IPS-18c (cell line): ENCODE results near the gene LRCH2.
"Not testable (repeated sequence)": the region's sequence is repeated elsewhere in the genome, so short reads cannot be mapped to it uniquely, and the experiment has no call there.

Experiments used
- H3K4me3 ChIP-seq: 2 replicates; pipeline ENCODE4 v1.7.0; 2013; ENCODE audit warnings: low read depth, mild to moderate bottlenecking, low read length, moderate library complexity; ENCODE audit not compliant: insufficient read depth
- H3K9me3 ChIP-seq: one replicate; pipeline ENCODE4 v1.6.1; 2013; ENCODE audit warnings: mild to moderate bottlenecking, low read length, moderate library complexity; ENCODE audit not compliant: control insufficient read depth, insufficient read depth

Gene LRCH2

DNA sequence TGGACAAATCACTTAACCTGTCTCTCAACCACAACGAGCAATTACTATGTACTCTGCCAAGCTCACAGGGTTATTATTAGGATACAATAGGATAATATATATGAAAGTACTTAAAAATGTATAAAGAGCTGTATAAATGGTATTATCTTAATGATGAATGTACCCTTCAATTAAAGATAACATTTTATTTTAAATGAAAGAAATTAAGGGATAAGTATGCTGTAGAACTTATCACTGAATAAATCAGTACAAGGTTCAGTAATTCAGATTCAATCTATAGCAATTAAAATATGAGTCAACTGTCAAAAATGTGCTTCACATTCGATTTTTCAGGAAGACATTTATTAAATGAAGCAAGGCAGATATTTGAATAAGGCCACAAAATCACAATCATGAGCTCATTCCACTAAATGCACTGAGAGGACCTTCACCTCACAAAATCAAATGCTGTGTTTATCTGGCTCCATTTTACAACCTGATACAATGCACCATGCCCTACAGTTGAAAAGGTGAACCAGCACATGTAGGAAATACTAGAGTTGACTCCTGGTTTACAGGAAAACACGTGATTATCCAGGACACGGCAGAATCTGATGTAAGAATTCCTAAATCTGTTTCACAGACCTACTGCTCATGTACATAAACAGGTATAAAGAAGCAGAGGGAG, 4.4 kb downstream of the LRCH2 start:
- Histone ChIP-seq H3K4me3 (no peak overlapping the region), H3K9me3 (no peaks in the 10 kb centered on the region)

DNA sequence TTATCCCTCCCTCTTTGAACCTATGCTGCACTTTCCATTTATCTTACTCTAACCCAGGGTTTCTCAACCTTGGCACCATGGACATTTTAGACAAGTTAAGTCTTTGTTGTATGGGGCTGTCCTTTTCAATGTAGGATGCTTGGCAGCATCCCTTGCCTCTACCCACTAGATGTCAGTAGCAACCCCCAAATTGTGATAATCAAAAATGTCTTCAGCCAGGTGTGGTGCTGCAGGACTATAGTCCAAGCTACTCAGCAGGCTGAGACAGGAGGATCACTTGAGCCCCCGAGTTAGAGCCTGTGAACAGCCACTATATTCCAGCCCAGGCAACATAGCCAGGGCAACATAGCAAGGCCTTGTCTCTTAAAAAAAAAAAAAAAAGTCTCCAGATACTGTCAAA, 7.0 kb downstream of the LRCH2 start:
- Histone ChIP-seq H3K4me3 (no peak overlapping the region), H3K9me3 (no peaks in the 10 kb centered on the region)

DNA sequence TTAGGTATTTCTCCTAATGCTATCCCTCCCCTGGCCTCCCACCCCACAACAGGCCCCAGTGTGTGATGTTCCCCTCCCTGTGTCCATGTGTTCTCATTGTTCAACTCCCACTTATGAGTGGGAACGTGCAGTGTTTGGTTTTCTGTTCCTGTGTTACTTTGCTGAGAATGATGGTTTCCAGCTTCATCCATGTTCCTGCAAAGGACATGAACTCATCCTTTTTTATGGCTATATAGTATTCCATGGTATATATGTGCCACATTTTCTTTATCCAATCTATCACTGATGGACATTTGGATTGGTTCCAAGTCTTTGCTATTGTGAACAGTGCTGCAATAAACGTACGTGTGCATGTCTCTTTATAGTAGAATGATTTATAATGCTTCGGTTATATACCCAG, 16.6 kb downstream of the LRCH2 start:
- H3K4me3 ChIP-seq, H3K9me3 ChIP-seq: not testable (repeated sequence)

DNA sequence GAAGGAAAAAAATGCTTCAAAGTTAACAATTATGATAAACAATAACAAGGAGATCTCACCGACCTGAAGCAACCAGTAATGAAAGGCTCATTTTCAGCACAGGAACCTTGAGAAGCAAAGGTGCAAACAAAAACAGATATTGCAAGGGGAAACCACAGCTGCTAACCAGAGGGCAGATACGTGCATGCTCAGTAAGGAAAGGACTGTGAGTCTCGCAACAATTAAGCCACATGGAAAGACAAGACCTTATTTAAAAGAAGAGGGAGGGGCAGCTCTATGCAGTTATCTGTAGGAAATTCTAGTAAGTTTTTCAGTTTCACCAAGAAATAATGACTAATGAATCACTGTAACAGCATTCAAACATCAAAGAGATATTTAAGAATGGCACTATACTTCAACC, 19.3 kb downstream of the LRCH2 start:
- Histone ChIP-seq H3K4me3 (no peak overlapping the region), H3K9me3 (peaks cover 3% of the 10 kb centered on the region)

DNA sequence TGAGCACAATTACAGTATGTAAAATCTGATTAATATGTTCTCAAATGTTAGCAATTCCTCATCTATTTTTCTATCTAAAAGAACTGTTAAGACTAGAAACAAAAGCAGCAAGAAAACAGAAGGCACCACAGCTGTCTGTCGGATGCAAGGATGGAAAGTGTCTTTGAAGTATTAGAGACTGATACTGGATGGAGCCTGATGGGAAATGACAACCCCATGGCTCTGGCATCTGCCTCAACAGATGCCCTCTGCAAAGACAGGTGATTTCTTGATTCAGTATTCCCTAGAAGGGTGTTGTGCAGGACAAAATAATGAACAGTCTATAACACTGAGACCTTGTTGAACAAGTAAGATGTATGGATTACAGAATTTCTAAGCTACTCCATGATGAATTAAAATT, 19.7 kb downstream of the LRCH2 start:
- Histone ChIP-seq H3K4me3 (no peak overlapping the region), H3K9me3 (peaks cover 6% of the 10 kb centered on the region)

DNA sequence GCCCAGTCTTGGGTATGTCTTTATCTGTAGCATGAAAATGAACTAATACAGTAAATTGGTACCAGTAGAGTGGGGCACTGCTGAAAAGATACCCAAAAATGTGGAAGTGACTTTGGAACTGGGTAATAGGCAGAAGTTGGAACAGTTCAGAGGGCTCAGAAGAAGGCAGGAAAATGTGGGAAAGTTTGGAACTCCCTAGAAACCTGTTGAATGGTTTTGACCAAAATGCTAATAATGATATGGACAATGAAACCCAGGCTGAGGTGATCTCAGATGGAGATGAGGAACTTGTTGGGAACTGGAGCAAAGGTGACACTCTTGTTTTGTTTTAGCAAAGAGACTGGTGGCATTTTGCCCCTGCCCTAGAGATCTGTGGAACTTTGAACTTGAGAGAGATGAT, 24.3 kb downstream of the LRCH2 start:
- H3K9me3 ChIP-seq, H3K4me3 ChIP-seq: not testable (repeated sequence)

DNA sequence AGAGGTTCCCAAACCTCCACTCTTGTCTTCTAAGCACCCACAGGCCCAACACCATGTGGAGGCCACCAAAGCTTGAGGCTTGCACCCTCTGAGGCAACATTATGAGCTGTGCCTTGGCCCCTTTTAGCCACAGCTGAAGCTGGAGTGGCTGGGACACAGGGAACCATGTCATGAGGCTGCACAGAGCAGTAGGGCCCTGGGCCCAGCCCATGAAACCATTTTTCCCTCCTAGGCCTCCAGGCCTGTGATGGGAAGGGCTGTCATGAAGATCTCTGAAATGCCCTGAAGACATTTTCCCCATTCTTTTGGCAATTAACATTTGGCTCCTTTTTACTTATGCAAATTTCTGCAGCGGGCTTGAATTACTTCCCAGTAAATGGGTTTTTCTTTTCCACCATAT, 29.9 kb downstream of the LRCH2 start:
- peaks cover 9% of the 10 kb centered on the region for H3K9me3 ChIP-seq
- no peak overlapping the region for H3K4me3 ChIP-seq

DNA sequence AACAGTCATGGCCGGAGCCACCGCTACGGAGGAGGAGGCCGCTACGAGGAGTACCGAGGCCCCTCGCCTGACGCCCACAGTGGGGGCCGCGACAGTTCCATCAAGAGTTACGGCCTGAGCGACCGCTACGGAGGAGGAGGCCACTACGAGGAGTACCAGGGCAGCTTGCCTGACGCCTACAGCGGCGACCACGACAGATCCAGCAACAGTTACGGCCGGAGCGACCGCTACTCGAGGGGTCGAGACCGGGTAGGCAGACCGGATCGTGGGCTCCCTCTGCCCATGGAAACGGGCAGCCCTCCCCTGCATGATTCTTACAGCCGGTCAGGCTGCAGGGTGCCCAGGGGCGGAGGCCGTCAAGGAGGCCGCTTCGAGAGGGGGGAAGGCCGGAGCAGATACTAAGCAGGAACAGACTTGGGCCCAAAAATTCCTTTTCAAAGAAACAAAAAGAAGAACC, 41.6 kb downstream of the LRCH2 start:
- Histone ChIP-seq H3K4me3 (no peak overlapping the region), H3K9me3 (peaks cover 9% of the 10 kb centered on the region)

DNA sequence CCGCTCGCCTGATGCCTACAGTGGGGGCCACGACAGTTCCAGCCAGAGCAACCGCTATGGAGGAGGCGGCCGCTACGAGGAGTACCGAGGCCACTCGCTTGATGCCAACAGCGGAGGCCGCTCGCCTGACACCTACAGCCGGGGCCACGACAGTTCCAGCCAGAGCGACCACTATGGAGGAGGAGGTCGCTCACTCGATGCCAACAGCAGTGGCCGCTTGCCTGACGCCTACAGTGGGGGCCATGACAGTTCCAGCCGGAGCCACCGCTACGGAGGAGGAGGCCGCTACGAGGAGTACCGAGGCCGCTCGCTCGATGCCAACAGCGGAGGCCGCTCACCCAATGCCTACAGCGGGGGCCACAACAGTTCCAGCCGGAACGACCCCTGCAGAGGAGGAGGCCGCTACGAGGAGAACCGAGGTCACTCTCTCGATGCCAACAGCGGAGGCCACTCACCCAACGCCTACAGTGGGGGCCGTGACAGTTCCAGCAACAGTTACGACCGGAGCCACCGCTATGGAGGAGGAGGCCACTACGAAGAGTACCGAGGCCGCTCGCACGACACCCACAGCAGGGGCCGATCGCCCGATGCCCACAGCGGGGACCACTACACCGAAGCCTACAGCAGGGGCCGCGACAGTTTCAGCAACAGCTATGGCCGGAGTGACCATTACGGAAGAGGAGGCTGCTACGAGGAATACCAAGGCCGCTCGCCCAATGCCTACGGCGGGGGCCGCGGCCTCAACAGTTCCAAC, 42.2 kb downstream of the LRCH2 start:
- Histone ChIP-seq H3K9me3 (peaks cover 9% of the 10 kb centered on the region), H3K4me3 (no peak overlapping the region)

DNA sequence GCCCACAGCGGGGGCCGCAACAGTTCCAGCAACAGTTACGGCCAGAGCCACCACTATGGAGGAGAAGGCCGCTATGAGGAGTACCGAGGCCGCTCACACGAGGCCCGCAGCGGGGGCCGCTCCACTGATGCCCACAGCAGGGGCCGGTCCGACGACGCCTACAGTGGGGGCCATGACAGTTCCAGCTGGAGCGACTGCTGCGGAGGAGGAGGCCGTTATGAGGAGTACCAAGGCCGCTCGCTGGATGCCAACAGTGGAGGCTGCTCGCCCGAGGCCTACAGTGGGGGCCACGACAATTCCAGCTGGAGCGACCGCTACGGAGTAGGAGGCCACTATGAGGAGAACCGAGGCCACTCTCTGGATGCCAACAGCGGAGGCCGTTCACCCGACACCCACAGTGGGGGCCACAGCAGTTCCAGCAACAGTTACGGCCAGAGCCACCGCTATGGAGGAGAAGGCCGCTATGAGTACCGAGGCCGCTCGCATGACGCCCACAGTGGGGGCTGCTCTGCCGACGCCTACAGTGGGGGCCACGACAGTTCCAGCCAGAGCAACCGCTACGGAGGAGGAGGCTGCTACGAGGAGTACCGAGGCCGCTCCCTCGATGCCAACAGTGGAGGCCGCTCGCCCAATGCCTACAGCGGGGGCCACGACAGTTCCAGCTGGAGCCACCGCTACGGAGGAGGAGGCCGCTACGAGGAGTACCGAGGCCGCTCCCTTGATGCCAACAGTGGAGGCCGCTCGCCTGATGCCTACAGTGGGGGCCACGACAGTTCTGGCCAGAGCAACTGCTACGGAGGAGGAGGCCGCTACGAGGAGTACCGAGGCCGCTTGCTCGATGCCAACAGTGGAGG, 43.0 kb downstream of the LRCH2 start:
- no peak overlapping the region for H3K4me3 ChIP-seq
- H3K9me3 ChIP-seq, result peaks cover 9% of the 10 kb centered on the region

DNA sequence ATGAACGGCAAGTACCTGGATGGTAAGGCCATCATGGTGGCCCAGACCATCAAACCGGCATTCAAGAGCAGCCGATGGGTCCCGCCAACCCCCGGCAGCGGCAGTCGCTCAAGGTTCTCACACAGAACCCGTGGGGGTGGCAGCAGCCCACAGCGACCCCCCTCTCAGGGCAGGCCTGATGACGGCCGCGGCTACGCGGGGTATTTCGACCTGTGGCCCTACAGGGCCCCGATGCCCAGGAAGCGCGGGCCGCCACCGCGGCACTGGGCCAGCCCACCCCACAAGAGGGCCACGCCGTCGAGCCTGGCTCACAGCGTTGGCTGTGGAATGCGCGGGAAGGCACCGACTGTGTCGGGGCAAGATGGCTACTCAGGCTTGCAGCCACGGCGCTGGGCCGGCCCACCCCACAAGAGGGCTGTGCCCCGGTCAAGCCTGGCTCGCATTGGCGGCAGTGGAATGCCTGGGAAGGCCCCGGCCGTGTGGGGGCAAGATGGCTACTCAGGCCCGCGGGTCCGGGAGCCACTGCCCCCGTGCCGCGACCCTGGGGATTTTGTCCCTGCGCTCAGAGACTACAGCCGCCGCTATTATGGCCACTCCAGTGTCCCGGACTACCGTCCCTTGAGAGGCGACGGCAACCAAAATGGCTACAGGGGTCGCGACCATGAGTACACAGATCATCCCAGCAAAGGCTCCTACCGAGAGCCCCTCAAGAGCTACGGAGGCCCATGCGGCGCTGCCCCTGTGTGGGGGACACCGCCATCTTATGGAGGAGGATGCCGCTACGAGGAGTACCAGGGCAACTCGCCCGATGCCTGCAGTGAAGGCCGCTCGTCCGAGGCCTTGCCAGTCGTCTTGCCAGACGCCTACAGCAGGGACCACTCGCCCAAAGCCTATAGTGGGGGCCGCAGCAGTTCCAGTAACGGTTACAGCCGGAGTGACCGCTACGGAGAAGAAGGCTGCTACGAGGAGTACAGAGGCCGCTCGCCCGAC, 44.0 kb downstream of the LRCH2 start:
- Histone ChIP-seq H3K4me3 (no peak overlapping the region), H3K9me3 (peaks cover 9% of the 10 kb centered on the region)

DNA sequence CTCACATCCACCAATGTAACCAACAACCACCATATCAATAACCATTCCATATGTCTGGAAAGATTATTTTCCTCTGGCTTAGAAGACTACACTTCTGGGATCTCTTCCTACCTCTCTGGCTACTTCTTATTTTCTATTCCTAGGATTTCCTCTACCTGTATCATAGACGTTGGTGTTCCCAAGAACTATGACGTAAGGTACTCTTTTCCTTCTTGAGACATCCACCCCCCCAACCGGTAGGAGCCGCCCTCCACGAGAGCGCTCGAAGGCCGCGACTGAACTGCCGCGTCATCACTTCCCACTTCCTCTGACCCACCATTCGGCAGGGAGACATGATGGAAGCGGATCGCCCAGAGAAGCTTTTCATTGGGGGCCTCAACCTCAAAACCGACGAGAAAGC, 44.8 kb downstream of the LRCH2 start, which contains the start of gene RBMXL3:
TSS of gene RBMXL3 (plus strand) at position 301 of the 400 bp plus-strand sequence. CDS start at position 333, 32 bp downstream.
- Histone ChIP-seq H3K4me3 (no peak within 1 kb of the TSS), H3K9me3 (peaks cover 9% of the 10 kb centered on the region)

DNA sequence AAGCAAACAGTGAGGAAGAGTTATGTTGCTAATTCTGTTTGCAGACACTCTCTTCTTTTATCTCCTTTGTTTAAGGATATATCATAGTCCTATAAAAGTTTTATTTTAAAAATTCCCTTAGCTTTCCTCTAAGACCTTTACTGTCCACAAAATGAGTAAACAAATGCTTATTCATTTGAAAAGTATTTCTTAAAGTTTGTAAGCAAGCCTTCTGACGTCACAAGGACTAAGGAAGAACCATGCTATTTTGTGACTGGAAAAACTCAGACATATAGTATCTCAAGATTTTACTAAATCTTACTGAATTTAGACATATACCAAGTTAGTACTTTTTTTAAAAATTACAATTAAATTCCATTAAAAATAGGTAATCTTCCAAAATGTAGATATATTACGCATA, 49.9 kb downstream of the LRCH2 start:
- H3K9me3 ChIP-seq, result no peaks in the 10 kb centered on the region

DNA sequence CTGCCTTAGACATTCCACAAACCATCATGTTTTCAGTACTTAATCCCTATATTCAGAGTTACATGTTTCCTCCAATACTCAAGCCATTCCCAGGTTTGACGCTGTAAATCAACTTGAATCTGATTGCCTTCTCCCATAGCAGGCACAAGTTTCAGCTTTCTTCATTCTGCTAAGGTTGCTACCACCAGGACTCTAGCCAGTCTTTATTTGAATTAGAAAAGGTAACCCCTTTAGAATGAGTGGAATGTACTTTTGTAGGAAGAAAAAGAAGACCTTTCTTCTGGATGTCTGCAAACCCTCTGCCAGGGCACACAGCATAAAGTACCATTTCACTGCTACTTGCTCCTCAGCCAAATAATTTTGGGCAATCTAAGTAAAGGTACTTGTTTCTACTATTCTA, 55.4 kb downstream of the LRCH2 start:
- Histone ChIP-seq H3K4me3 (no peak overlapping the region), H3K9me3 (no peaks in the 10 kb centered on the region)

More for the DNA sequence above, 49.9 kb downstream of the LRCH2 start:
- H3K4me3 ChIP-seq, result no peak overlapping the region

DNA sequence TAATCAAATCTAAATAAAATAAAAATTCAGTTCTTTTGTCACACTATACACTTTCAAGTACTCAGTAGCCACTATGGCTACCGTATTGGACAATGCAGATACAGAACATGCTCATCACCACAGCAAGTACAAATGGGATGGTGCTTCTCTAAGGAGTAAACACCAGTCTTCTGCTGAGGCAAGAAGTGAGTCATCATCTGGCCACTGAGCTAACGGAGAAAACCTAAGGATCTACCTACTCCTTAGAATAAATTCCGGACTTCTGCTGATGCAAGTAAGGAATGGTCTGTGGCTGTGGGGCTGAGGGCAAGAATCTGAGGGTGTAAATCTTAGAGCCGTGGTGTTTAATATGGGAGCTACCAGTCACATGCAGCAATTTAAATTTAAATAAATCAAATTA, 56.0 kb downstream of the LRCH2 start:
- no peaks in the 10 kb centered on the region for H3K9me3 ChIP-seq
- H3K4me3 ChIP-seq, result no peak overlapping the region

DNA sequence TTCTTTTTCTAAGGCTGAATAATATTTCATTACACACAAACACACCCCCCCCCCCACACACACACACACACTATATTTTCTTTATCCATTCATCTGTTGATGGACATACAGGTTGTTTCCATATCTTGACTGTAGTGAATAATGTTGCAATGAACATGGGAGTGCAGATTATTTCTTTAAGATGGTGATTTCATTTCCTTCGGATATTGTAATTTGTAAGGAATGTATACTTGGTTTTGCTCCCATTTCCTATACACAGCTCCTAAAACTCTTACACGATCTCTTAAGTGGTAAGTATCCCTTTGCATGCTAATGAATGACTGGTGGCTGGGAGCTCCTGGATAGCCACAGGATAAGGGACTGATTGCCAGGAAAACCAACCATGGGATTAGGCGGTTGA, 59.3 kb downstream of the LRCH2 start:
- Histone ChIP-seq H3K4me3 (no peak overlapping the region), H3K9me3 (no peaks in the 10 kb centered on the region)

DNA sequence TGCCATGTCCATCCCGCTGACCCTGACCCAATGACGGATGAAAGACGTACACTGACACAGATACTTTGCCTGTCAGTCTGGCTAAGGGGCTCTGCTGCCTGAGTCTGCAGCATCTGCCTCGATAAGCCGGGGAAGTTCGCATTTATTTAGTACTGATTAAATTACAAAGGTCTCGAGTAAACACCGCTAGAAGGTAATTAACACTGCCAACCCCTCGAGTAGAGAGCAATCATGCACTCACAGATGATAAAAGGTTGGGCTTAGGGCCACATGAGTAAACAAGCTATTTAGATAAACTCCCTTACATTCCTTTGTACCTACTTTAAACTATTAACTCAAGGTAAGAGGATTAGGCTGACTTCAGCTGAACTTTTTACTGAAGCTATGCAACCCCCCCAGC, 60.7 kb downstream of the LRCH2 start:
- Histone ChIP-seq H3K9me3 (no peaks in the 10 kb centered on the region), H3K4me3 (no peak overlapping the region)
